Measurements from ENCODE around the gene IL3.

- TF ChIP-seq CTCF (IDR thresholded peaks at IDR 0.05), result no peak
- TF ChIP-seq EZH2 (IDR thresholded peaks at IDR 0.05; ENCODE audit: borderline replicate concordance, insufficient read depth, low read depth, low read length, poor library complexity, severe bottlenecking), result no peak
These were observed 29.7 kb downstream of the IL3 start for GRCh38 chr5:132090107-132090506.

Measured in B cell (primary cell).